NCI-H69 (cell line): ENCODE results near the gene XAF1.
"Not testable (repeated sequence)": the region's sequence is repeated elsewhere in the genome, so short reads cannot be mapped to it uniquely, and the experiment has no call there.

Experiments used
- DNase-seq: peaks from one replicate; lab custom pipeline; 2025; lab: John Stamatoyannopoulos, UW

XAF1 gene, protein sequence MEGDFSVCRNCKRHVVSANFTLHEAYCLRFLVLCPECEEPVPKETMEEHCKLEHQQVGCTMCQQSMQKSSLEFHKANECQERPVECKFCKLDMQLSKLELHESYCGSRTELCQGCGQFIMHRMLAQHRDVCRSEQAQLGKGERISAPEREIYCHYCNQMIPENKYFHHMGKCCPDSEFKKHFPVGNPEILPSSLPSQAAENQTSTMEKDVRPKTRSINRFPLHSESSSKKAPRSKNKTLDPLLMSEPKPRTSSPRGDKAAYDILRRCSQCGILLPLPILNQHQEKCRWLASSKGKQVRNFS

DNA sequence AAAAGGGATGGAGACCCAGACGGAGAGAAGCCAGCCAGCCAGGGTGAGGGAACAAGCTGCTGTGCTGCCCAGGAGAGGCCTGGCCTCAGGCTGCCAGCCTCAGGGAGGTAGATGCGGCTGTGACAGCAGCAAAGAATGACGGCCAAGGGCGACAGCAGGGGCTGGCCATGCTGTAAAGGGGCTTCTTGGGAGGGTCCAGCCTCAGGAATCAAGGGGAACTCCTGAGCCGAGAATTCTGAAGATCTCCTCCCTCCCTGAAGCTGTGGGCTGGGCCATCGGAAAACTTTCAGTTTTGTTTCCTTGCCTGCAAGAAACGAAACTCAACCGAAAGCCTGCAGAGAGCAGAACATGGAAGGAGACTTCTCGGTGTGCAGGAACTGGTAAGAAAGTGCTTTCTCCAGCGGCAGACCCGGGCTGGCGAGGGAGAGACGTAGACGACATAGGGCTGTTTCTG, at the start of gene XAF1:
XAF1 (plus strand) TSS at position 316 of the 454 bp plus-strand sequence; CDS start at position 349, 33 bp downstream.
- DNase-seq, result no peak

DNA sequence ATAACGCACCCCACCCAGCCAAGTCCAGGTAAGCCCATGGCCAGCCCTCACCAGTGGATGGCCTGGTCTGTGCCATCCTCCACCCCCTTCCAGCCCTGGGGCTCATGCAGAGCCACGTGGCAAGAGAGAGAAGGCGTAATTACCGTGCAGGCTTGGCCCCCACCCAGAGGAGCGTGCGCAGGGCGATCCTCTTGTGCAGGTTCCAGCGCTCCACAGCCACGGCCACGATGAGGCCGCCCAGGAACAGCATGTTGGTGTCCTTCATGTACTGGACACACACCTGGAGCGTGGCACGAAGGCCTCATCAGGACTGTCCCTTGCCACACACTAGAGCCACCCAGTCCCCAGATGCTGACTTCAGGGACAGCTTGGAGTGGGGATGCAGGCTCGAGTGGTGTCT, 49.3 kb upstream of the XAF1 start:
- DNase-seq, result no peak

DNA sequence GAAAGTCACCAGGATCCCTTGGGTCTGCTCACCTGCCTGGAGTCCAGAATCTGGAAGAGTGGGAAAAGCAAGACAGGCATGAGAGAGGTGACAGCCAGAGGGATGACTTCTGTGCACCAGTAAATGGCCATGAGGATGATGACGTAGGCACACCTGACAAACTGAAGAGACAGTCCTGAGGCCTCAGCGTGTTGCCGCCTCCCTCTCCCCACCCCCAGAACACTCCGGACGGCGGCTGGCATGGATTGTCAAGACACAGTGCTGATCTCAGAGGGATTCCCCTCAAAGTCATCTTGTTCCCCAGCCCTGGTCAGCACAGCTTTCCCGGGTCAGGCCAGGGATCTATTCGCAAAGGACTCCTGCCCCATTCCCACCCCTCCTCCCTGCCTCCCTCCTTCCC, 48.9 kb upstream of the XAF1 start:
- no peak for DNase-seq

DNA sequence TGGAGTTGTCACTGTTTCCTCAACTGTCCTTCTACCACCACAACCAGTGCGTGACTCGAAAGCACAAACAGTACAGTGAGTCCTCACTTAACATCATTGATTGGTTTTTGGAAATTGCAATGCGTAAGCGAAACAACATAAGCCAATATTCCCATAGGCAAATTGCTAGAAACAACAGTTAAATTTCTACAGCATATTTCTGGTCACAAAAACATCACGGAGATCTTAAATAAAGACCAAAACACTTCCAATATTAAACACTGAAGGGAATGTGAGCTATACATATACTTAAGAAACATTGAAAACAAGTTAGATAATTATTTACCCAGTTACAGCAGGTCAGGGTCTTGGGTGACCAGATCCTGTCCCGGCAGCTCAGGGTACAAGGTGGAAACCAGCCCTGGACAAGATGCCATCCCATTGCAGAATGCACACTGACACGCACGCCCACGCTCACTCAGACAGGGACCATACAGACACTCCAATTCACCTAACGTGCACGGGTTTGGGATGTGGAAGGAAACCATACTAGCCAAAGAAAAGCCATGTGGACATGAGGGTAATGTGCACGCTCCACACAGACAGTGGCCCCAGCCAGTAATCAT, 47.4 kb upstream of the XAF1 start:
- DNase-seq, result no peak

- DNase-seq, result no peak
These were observed 45.5 kb upstream of the XAF1 start for GRCh38 chr17:6710317-6710716.

DNA sequence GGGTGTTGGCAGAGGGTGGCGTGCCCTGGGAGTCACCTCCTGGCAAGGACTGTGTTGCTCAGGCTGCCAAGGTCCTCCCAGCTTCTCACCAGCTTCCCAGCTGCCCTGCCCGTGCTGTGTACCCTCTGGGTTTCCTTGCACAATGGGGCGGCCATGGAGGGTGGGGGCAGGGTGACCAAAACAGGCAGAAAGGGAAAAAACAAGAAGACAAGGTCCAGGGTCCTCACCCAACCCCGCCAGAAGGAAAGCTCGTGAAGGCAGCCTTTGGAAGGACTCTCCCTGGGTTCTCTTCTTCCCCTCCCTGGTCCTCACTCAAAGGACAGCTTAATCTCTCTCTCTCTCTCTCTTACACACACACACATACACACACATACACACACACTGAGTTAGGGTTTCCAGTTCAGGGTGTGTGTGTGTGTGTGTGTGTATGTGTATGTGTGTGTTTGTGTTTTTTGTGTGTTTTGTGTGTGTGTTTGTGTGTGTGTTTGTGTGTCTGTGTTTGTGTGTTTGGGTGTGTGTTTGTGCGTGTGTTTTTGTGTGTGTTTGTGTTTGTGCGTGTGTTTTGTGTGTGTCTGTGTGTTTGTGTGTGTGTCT, 44.7 kb upstream of the XAF1 start:
- no peak for DNase-seq

DNA sequence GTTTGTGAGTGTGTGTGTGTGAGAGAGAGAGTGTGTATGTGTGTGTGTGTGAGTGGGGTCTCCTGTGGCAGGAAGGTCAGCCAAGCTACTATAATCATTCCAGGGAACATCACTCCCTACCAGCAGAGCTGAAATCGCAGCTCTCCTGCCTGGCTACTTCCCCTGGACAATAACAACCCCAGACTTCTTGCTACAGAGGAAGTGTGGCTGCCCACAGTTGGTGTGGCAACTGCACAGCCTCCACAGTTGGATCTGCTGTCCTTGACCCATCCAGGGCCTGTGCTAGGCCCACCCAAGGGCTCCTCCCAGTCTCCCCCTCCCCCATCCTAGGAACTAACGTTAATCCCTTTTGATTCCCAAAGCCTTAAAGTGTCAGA, 44.2 kb upstream of the XAF1 start:
- no peak for DNase-seq

- no peak for DNase-seq
These were observed 43.6 kb upstream of the XAF1 start for GRCh38 chr17:6712058-6712853.

DNA sequence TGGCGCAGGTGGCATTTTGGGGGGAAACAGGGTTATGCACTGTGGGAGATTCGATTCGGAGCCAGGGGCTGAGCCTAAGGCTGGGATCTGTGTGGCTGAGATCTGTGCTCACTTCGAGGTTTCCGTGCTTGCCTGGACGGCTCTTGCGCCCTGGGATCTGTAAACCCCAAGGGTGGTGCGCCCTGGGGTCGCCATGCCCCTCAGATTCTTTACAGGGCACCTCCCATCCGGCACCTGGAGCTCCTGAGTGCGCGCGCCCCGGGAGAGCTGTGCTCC, 43.1 kb upstream of the XAF1 start:
- DNase-seq, result no peak

DNA sequence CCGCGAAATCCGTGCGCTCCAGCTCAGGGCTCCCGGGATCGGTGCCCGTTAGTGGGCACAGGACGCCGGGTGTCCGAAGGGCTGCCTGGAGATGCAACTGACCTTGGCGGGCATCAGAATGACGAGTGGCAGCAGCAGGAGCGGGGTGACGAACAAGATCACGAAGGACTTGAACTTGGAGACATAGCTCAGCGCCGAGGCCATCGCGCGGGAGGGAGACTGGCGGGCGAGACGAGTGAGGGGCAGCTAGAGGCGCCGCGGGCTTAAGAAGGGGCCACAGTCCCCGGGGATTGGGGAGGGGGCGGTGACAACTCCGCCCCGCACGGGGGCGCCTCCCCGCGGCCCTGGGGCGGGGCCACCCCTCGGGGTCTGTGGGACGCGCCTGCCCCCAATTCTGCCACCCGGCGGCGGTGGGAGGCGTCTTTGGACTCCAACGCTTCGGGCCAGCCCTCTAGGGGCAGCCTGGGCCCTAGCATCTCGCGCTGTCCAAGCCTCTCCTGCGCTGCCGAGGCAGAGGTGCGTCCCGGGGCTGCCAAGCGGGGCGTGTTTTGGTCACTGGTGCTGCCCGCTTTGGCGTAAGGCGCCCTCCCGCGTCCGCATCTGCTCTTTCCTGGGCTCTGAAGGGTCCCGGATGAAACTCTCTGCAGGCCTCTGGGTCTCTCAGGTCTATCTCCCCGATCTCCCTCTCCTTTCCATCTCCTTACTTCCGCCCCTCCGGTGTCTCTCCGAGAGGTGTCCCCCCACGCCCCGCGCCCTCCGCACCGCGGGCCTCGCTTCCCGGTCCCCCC, 42.5 kb upstream of the XAF1 start, which contains the start of gene SLC13A5:
SLC13A5 (minus strand) TSS at position 240 of the 788 bp plus-strand sequence; CDS start at position 204, 36 bp downstream.
- DNase-seq, result peak; percentile 1

DNA sequence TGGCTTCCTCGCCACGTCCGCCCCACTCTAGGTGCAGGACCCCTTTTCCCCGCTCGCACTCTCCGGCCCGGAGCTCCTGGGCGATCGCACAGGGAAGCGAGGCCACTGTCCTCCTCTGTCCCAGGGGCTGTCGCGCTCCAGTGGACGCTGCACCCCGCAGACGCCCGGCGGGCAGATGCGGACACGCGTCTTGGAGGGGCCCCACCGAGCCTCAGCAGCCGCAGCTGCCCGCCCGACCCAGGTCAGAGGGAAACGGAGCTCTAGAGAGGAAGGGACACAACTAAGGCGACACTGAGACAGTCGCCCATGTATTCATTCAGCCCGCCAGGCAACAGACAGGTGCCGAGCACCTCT, 42.0 kb upstream of the XAF1 start:
- no peak for DNase-seq

- no peak for DNase-seq
These were observed 41.5 kb upstream of the XAF1 start for GRCh38 chr17:6714315-6714874.

DNA sequence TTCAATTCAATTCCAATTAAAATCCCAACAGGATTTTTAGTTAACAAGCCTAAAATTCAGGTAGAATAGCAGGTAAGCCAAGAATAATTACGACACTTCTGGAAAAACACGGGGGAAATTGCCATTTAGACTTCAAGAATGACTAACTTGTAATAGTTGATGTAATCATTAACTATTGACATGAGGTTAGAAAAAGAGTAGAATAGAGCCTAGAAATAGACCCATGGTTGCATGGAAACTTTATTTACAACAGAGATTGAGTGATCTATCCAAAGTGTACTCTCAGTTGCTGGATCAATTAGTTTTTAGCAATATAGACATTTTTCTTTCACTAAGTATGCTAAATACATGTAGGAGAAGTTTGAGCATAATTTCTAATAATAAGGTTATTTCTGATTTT, 39.1 kb upstream of the XAF1 start:
- no peak for DNase-seq

- no peak for DNase-seq
These were observed 34.1 kb upstream of the XAF1 start for GRCh38 chr17:6721744-6722143.

DNA sequence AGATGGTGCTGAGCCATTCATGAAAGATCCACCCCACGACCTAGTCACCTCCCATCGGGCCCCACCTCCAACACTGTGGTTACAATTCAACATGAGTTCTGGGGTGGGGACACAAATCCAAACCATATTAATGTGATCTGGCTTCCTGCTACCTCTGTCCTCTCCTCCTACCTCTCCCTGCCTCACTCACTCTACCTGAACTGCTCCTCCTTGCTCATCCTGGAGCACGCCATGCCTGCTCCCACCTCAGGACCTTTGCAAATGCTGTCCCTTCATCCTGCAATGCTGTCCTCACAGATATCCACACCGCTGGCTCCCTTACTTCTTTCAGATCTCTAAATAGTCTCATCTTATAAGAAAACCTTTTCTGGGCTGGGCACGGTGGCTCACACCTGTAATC, 31.8 kb upstream of the XAF1 start:
- no peak for DNase-seq

DNA sequence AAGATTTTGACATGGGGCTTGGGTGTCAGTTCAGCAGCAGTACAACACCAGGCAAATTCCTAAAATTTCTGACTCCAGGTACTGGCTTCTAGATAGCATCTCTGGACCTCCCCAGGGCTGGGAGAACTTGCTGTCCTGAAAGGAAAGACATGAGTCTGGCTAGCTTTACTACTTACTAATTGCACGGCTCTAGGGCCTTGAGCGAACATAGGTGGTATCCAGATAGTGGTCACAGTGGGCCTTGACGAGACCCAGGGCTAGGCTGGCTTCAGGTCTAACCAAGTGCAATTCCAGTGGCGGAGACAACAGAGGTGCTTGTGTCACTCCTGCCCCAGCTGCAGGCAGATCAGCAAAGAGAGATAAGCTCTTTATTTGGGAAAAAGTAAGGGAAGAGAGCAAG, 26.3 kb upstream of the XAF1 start:
- DNase-seq, result no peak

GRCh38 chr17:6746665-6747064, 9.2 kb upstream of the XAF1 start:
- not testable (repeated sequence) for DNase-seq

- no peak for DNase-seq
These were observed 7.2 kb upstream of the XAF1 start for GRCh38 chr17:6748617-6749016.

- DNase-seq, result peak; percentile 2
These were observed 6.3 kb upstream of the XAF1 start for GRCh38 chr17:6749519-6749918.

- no peak for DNase-seq
These were observed 3.6 kb upstream of the XAF1 start for GRCh38 chr17:6752068-6752909.

DNA sequence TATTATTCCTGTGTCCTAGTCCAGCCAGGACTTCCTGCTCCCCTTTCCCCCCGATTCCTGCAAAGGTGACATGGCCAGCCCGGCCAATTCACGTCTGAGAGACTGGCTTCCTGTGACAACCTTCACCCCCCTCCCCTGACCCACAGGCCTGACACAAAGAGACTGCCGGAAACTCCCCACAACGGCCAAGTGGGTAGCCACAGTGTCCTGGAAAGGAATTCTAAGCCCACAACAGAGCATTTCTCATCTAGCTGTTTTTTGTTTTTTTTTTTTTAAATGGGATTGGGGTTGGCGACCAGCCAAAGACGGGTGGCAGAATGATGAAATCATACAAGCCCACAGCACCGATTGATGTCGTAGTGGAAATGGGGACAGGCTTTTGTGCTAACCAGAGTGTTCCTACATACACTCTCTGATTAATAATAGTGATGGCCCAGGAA, 2.8 kb upstream of the XAF1 start:
- no peak for DNase-seq
